ENCODE data around the gene MITD1. TPM values are rescaled to one million over a fixed set of nuclear protein-coding genes. Genes with fewer than 3 reads are reported as not detected.
A peak's percentile ranks its signal among the peaks of the same experiment; 100 is the strongest.

Gene MITD1
- total RNA-seq, 1 donor from 2014 or later: 46.0 TPM

DNA sequence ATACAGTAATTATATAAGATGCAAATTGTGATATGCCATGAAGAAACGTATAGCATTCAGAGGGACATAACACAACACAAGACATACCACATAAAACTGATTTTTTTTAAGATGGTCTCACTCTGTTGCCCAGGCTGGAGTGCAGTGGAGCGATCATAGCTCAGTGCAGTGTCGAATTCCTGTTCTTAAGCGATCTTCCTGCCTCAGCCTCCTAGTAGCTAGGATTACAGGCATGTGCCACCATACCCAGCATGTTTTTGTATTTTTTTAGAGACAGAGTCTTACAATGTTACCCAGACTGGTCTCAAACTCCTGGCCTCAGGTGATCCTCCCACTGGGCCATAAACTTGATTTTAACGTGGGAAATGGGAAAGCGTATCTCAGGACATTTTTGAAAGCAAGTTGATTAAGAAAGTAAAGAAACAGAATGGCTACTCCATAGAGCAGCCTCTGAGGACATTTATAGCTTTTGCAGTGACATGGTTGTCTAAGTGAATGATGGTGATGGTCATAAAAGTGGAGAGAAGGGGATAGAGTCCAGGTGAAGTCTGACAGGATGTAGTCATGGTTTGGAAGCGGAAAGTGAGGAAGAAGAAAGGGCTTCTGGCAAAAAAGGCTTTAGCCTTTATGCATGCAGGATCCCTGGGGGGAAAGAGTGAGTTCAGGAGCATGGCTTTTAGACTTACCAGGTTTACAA is 28.5 kb downstream of the MITD1 start:
- no peak for DNase-seq (ENCODE audit: low read depth)
- Histone ChIP-seq H3K36me3 (ENCODE audit: control insufficient read depth, insufficient read depth, low read length) (no peaks in the 10 kb centered on the region), H3K27me3 (ENCODE audit: control insufficient read depth, insufficient read depth, low read length) (no peaks in the 10 kb centered on the region), H3K4me3 (ENCODE audit: low read depth, low read length) (no peak overlapping the region)
- TF ChIP-seq, protein P1, sequence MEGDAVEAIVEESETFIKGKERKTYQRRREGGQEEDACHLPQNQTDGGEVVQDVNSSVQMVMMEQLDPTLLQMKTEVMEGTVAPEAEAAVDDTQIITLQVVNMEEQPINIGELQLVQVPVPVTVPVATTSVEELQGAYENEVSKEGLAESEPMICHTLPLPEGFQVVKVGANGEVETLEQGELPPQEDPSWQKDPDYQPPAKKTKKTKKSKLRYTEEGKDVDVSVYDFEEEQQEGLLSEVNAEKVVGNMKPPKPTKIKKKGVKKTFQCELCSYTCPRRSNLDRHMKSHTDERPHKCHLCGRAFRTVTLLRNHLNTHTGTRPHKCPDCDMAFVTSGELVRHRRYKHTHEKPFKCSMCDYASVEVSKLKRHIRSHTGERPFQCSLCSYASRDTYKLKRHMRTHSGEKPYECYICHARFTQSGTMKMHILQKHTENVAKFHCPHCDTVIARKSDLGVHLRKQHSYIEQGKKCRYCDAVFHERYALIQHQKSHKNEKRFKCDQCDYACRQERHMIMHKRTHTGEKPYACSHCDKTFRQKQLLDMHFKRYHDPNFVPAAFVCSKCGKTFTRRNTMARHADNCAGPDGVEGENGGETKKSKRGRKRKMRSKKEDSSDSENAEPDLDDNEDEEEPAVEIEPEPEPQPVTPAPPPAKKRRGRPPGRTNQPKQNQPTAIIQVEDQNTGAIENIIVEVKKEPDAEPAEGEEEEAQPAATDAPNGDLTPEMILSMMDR (IDR thresholded peaks at IDR 0.05; ENCODE audit: insufficient read depth, low read length, poor library complexity, severe bottlenecking): no peak

DNA sequence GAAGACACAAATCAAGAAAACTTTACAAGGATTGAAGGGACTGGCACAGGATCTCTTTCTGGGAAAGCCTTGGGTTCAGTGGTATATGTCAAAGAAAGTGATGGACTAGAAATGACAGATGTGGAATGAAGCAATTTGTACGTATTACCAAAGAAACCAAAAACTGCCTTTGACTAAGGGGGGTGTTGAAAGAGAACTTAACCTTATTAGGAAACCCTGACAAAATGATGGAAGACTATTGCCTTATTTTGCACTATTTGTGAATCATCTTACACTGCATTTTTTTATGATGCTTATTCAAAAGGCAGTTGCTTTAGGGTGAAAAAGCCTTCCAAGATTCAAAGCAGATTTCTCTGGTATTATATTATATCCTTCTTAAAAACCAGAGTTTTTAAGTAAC is 30.2 kb downstream of the MITD1 start:
- DNase-seq (ENCODE audit: low read depth): no peak
- Histone ChIP-seq H3K27me3 (ENCODE audit: control insufficient read depth, insufficient read depth, low read length) (no peaks in the 10 kb centered on the region), H3K36me3 (ENCODE audit: control insufficient read depth, insufficient read depth, low read length) (no peaks in the 10 kb centered on the region), H3K4me3 (ENCODE audit: low read depth, low read length) (no peak overlapping the region)
- TF ChIP-seq, protein P1 (IDR thresholded peaks at IDR 0.05; ENCODE audit: insufficient read depth, low read length, poor library complexity, severe bottlenecking): no peak

DNA sequence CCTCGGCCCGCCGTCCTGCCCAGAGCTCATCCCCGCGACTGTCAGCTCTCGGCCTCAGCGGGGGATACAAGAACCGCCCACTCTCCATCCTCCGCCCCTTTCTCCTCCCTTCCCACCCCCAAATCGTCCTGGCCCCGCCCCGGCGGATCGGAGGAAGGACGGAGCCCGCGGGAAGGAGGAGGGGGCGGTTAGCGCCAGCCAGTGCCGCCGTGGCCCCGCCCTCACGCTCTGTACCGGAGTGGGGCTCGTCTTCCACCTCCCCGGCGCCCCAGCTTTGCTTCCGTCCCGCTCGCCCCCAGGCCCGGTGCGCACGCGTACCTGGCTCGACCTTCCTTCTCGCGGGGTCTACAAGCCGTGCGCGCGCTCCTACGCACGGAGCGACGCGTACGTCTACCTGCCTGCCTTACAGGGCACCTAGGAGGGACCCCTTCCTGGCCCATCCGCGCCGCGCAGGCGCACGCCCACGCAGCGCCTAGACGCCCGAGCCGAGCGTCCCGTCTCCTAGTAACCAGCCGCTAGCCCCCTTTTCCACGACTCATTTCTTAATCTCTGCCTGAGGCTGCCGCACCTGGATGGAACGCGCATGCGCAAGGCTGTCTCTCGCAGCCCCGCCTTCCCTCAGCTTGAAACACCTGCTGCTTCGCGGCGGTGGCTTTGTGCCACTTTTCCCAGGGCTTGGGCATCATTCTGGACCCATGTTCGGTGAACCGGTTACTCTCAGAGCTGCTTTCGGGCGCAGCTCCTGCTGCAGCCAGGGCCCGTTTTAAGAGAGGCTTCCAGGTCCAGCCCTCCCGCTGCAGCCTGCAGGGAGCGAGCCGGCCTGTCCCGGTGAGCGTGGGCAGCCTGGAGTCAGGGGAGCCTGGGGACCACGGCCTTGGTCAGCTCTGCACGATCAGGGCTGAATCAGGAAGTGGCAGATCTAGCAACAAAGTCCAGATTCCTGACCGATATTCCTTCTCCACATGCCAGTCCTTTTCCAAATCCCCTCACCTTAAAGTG is 39.4 kb downstream of the MITD1 start, which contains the start of gene C2orf15:
Gene C2orf15, plus strand, starts transcription at position 598 of the 999 bp plus-strand sequence. CDS start 8,852 bp downstream, outside the sequence.
- peak; percentile 60 for DNase-seq (ENCODE audit: low read depth)
- Histone ChIP-seq H3K27me3 (ENCODE audit: control insufficient read depth, insufficient read depth, low read length) (no peaks in the 10 kb centered on the region), H3K36me3 (ENCODE audit: control insufficient read depth, insufficient read depth, low read length) (no peaks in the 10 kb centered on the region), H3K4me3 (ENCODE audit: low read depth, low read length) (peak within 1 kb of the TSS; percentile 83)
- TF ChIP-seq, protein P1 (IDR thresholded peaks at IDR 0.05; ENCODE audit: insufficient read depth, low read length, poor library complexity, severe bottlenecking): no peak

DNA sequence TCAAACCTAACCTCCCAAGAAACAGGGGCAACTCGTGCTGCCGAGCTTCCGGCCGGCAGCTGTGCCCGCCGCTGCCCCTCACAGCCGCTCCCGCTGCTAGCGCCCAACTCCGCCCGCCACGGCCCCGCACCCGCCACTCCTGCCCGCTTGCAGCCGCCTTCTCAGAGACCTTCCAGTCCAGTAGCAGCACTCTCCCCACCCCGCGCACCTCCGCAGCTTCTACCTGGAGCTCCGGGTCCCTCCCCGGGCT is 40.1 kb downstream of the MITD1 start:
- no peaks in the 10 kb centered on the region for H3K36me3 ChIP-seq (ENCODE audit: control insufficient read depth, insufficient read depth, low read length)
- TF ChIP-seq, protein P1 (IDR thresholded peaks at IDR 0.05; ENCODE audit: insufficient read depth, low read length, poor library complexity, severe bottlenecking): no peak
- no peak for DNase-seq (ENCODE audit: low read depth)

DNA sequence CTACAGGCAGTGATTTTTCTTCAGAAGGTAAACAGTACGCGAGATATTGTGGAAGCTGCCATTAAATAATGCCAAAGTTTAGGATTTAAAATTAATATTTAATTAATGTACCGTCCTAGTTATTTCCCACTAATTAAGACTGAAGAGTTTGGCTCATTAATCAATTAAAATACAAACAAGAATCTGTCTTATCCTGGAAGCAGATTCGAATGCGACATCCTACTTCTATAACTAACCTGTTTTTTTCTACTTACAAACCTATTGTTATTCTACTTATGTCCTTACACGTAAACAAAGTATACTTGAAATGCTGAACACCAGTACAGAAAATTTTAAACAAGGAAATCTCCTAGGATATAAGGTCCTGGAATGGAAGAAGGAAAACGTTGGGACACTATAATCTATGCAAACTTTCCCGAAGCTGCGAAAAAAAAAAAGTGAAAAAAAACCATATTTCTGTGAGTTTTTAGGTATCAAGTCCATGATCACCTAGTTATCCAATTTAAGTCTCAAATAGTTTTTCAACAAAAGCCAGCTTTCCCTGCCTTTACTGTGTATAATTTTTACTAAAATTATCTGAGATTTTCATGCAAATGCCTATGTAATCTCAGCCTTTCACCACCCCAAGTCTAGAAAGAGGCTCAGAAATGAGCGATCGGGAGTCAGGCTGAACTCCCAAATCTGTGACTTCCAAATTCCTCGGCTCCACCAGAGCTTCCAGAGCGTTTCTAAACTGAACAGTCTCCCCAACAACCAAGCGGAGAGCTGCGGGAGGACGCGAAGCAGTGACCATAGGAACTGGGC is 40.6 kb downstream of the MITD1 start:
- Histone ChIP-seq H3K4me3 (ENCODE audit: low read depth, low read length) (peak overlapping the region; percentile 83), H3K36me3 (ENCODE audit: control insufficient read depth, insufficient read depth, low read length) (no peaks in the 10 kb centered on the region), H3K27me3 (ENCODE audit: control insufficient read depth, insufficient read depth, low read length) (no peaks in the 10 kb centered on the region)
- DNase-seq (ENCODE audit: low read depth): no peak
- TF ChIP-seq, protein P1 (IDR thresholded peaks at IDR 0.05; ENCODE audit: insufficient read depth, low read length, poor library complexity, severe bottlenecking): no peak

More for the DNA sequence above, 40.1 kb downstream of the MITD1 start:
- no peaks in the 10 kb centered on the region for H3K27me3 ChIP-seq (ENCODE audit: control insufficient read depth, insufficient read depth, low read length)
- peak overlapping the region; percentile 83 for H3K4me3 ChIP-seq (ENCODE audit: low read depth, low read length)

Data from kidney epithelial cell (primary cell).